Measurements from ENCODE around the gene KIR2DL3.
"Not testable (repeated sequence)": the region's sequence is repeated elsewhere in the genome, so short reads cannot be mapped to it uniquely, and the experiment has no call there.

DNA sequence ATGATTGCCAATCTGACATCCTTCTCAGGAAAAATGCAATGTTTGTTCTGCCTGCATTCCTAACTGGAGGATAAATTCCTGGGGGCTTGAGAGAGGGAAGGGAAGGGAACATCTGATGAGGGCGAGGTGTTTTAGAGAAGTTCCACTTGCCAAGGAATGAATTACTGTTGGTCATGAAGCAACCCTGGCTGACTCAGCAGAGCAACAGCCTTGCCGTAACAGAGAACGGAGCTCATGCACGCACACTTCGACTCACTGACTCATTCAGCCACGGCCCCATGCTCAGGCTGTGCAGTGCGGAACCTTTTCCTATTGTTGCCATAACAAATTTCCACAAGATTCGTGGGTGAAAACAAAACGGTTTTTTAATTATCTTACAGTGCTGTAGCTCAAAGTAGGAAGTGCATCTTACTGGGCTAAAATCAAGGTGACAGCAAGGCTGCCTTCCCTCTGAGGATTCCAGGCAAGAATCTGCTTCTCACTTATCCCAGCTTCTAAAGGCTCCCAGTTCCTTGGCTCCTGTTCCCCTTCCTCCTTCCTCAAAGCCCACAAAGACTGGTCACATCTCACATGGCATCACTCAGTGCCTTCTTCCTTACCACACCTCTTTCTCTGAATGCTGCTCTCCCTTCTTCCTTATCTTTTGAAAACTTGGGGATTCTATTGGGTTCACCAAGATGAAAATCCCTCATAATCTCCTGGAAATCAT, 9.5 kb downstream of the KIR2DL3 start:
- TF ChIP-seq, protein P1, sequence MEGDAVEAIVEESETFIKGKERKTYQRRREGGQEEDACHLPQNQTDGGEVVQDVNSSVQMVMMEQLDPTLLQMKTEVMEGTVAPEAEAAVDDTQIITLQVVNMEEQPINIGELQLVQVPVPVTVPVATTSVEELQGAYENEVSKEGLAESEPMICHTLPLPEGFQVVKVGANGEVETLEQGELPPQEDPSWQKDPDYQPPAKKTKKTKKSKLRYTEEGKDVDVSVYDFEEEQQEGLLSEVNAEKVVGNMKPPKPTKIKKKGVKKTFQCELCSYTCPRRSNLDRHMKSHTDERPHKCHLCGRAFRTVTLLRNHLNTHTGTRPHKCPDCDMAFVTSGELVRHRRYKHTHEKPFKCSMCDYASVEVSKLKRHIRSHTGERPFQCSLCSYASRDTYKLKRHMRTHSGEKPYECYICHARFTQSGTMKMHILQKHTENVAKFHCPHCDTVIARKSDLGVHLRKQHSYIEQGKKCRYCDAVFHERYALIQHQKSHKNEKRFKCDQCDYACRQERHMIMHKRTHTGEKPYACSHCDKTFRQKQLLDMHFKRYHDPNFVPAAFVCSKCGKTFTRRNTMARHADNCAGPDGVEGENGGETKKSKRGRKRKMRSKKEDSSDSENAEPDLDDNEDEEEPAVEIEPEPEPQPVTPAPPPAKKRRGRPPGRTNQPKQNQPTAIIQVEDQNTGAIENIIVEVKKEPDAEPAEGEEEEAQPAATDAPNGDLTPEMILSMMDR (IDR thresholded peaks at IDR 0.05; ENCODE audit: insufficient read depth, low read length, poor library complexity, severe bottlenecking): not testable (repeated sequence)
- TF ChIP-seq EZH2phosphoT487 (conservative IDR thresholded peaks at IDR 0.05; ENCODE audit: low read length): not testable (repeated sequence)
